ENCODE measurements around the gene CHERP.
A peak's percentile ranks its signal among the peaks of the same experiment; 100 is the strongest.
"Not testable (repeated sequence)": the region's sequence is repeated elsewhere in the genome, so short reads cannot be mapped to it uniquely, and the experiment has no call there.

The CHERP gene

GRCh38 chr19:16576690-16577530 is 34.7 kb upstream of the CHERP start:
- no peak for DNase-seq (ENCODE audit: low spot score)

GRCh38 chr19:16575861-16576689 is 33.8 kb upstream of the CHERP start:
- no peak for DNase-seq (ENCODE audit: low spot score)

- DNase-seq (ENCODE audit: low spot score): no peak
These were observed 33.0 kb upstream of the CHERP start for GRCh38 chr19:16575282-16575681.

GRCh38 chr19:16573925-16574324 is 31.7 kb upstream of the CHERP start:
- no peak for DNase-seq (ENCODE audit: low spot score)

- DNase-seq (ENCODE audit: low spot score): no peak
These were observed 31.1 kb upstream of the CHERP start for GRCh38 chr19:16573296-16573695.

- peak; percentile 97 for DNase-seq (ENCODE audit: low spot score)
These were observed 30.3 kb upstream of the CHERP start, which contains the start of gene SLC35E1 for GRCh38 chr19:16572332-16573211. SLC35E1 (minus strand) TSS chr19:16572415; CDS start chr19:16572364, 51 bp downstream.

- no peak for DNase-seq (ENCODE audit: low spot score)
These were observed 29.6 kb upstream of the CHERP start for GRCh38 chr19:16571822-16572331.

GRCh38 chr19:16571283-16571682 is 29.0 kb upstream of the CHERP start:
- DNase-seq (ENCODE audit: low spot score): no peak

GRCh38 chr19:16569609-16570320 is 27.5 kb upstream of the CHERP start:
- no peak for DNase-seq (ENCODE audit: low spot score)

GRCh38 chr19:16566702-16567101 is 24.5 kb upstream of the CHERP start:
- no peak for DNase-seq (ENCODE audit: low spot score)

GRCh38 chr19:16566161-16566560 is 23.9 kb upstream of the CHERP start:
- DNase-seq (ENCODE audit: low spot score): no peak

- DNase-seq (ENCODE audit: low spot score): no peak
These were observed 22.6 kb upstream of the CHERP start for GRCh38 chr19:16564842-16565241.

- DNase-seq (ENCODE audit: low spot score): no peak
These were observed 20.4 kb upstream of the CHERP start for GRCh38 chr19:16562608-16563025.

GRCh38 chr19:16561382-16561781 is 19.1 kb upstream of the CHERP start:
- DNase-seq (ENCODE audit: low spot score): no peak

- DNase-seq (ENCODE audit: low spot score): no peak
These were observed 17.6 kb upstream of the CHERP start for GRCh38 chr19:16559780-16560276.

- DNase-seq (ENCODE audit: low spot score): no peak
These were observed 12.5 kb upstream of the CHERP start for GRCh38 chr19:16554776-16555175.

GRCh38 chr19:16551902-16552301 is 9.7 kb upstream of the CHERP start:
- DNase-seq (ENCODE audit: low spot score): not testable (repeated sequence)

GRCh38 chr19:16548956-16549355 is 6.7 kb upstream of the CHERP start:
- DNase-seq (ENCODE audit: low spot score): peak; percentile 31

GRCh38 chr19:16544473-16545231 is 2.4 kb upstream of the CHERP start:
- no peak for DNase-seq (ENCODE audit: low spot score)

- not testable (repeated sequence) for DNase-seq (ENCODE audit: low spot score)
These were observed 1.5 kb upstream of the CHERP start for GRCh38 chr19:16543734-16544133.
